HG02852 (cell line): ENCODE data around the gene CCDC102A.
A peak's percentile ranks its signal among the peaks of the same experiment; 100 is the strongest.
"Not testable (repeated sequence)": the region's sequence is repeated elsewhere in the genome, so short reads cannot be mapped to it uniquely, and the experiment has no call there.

Experiments used
- ATAC-seq: cut with Tn5 transposase; IDR thresholded peaks from one replicate; pipeline ENCODE4 v1.9.1; 2021; ENCODE audit warnings: mild to moderate bottlenecking, moderate library complexity; ENCODE audit not compliant: unreplicated experiment

The CCDC102A gene

DNA sequence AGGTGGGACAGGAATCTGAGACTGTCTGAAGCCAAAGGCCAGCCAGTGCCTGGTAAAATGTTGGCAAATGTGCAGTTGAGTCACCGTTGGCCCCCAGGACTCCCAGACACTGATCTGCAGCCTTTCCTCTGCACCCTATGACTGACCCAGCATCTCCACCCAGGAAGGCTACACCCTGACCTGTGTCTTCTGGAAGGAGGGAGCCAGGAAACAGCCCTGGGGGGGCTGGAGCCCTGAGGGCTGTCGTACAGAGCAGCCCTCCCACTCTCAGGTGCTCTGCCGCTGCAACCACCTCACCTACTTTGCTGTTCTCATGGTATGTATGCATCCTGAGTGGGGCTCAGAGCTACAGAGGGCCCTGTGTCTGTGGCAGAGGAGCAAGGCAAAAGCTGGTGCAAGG is 30.1 kb upstream of the CCDC102A start:
- no peak for ATAC-seq

DNA sequence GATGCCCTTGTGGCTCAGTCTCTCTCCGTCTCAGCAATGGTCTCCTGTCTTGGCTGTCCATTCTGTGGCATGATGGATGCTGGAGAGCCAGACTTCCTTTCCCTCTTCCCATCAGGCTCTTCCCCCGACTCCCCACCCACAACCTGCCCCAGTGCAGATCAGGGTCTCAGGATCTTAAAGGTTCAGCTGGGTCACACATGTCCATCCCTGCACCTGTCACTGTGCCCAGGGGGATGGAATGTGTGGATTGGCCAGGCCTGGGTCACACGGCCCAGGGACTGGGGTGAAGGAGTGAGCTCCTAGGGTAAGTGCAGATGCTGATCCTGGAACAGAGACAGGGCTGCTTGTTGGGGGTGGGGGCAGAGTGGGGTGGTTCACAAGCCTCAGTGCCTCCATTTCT is 29.1 kb upstream of the CCDC102A start:
- ATAC-seq = no peak

GRCh38 chr16:57564571-57565270 is 28.4 kb upstream of the CCDC102A start:
- ATAC-seq = no peak

GRCh38 chr16:57563761-57564160 is 27.4 kb upstream of the CCDC102A start:
- no peak for ATAC-seq

DNA sequence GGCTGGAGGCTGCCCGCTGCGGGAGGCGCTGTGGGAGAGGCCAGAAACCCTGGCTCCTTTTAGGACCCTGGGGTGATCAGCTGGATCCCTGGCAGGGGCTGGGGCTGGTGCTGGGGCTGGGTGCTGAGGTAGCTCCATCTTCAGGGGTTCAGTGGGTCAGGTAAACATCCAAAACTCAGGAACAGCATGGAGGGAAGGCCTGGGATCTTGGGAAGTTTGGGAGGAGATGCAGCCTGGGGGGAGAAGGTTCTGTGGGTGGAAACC is 27.0 kb upstream of the CCDC102A start:
- ATAC-seq = no peak

- ATAC-seq = no peak
Measured at GRCh38 chr16:57562669-57563486, 26.5 kb upstream of the CCDC102A start.

DNA sequence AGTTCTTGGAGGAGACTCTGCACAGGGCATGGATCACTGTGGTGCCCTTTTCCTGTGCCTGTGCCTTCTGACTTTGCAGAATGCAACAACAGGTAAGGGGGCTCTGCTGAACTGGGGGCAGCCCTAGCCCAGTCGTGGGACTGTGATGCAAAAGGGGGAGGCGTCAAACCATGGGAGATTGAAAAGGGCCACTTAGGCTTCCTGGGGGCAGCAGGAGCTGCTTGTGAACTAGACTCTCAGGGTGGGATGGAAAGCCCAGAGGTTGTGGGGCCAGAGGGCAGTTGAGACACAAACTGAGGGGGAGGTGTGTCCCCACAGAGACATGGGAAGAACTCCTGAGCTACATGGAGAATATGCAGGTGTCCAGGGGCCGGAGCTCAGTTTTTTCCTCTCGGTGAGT is 25.7 kb upstream of the CCDC102A start:
- ATAC-seq = no peak

GRCh38 chr16:57559072-57559790 is 22.9 kb upstream of the CCDC102A start:
- ATAC-seq = no peak

- no peak for ATAC-seq
Measured at GRCh38 chr16:57556941-57557541, 20.7 kb upstream of the CCDC102A start.

DNA sequence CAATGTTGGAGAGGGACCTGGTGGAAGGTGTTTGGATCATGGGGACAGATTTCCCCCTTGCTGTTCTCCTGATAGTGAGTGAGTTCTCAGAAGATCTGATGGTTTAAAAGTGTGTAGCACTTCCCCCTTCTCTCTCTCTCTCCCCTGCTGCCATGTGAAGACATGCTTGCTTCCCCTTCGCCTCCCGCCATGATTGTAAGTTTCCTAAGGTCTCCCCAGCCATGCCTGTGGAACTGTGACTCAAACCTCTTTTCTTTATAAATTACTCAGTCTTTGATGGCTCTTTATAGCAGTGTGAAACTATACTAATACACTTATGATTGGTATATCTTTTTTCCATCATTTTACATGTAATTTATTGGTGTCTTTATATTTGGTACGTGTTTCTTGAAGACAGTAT is 19.5 kb upstream of the CCDC102A start:
- ATAC-seq = no peak

DNA sequence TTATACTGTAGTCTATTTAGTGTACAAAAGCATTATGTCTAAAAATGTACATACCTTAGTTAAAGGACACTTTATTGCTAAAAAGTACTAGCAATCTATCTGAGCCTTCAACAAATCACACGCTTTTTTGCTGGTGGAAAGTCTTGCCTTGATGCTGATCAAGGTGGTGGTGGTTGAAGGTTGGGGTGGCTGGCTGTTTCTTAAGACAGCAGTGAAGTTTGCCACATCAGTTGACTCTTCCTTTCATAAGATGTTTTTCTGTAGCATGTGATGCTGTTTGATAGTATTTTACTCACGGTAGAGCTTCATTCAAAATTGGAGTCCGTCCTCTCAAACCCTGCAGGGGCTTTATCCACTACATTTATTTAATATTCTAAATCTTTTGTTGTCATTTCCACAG is 14.7 kb upstream of the CCDC102A start:
- no peak for ATAC-seq

GRCh38 chr16:57549730-57550129 is 13.4 kb upstream of the CCDC102A start:
- no peak for ATAC-seq

DNA sequence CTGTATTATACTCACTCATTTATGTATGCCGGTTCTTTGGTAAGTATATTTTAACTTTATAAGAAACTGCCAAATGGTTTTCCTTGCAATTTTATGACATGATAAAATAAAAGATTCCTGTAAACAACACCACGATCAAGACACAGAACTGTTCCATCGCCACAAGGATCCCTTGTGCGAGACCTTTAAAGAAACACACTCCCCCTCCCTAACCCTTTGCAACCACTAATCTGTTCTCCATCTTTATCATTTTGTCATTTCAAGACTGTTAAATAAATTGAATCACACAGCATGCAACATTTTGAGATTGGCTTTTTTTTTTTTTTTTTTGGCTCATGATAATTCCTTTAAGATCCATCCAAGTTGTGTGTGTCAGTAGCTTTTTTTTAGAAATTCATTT is 12.0 kb upstream of the CCDC102A start:
- no peak for ATAC-seq

- not testable (repeated sequence) for ATAC-seq
Measured at GRCh38 chr16:57547524-57547923, 11.2 kb upstream of the CCDC102A start.

GRCh38 chr16:57544124-57544653 is 7.8 kb upstream of the CCDC102A start:
- ATAC-seq = peak; percentile 79

DNA sequence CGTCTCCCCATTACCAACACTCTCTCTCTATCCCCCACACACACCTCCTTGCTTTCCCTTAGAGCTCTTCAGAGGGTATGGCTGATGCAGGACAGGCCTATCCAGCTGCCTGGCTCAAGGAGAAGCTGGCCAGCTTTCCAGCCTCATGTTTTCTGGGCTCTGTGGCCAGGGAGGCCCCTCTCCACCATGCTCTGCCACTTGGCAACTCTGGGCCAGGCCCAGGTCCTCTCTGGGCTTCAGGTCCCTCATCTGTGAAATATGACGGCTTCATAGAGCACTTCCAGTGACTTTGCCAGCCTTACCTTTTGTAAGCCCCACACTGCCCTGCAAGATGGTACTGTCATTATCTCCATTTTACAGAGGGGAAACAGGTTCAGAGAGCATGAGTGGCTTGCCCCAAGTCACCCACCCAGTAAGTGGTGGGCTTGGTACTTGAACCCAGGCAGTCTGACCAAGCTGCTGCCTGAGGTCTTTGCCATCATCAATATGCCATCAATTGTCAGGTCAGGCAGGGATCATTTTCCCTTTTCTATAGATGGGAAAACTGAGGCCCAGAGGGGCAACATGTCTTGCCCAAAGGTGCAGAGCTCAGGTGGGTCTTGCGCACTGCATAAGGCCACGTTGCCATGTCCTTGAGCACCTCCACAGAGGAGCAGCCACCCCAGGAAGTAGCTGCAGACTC is 5.5 kb upstream of the CCDC102A start:
- no peak for ATAC-seq

GRCh38 chr16:57540906-57541753 is 4.8 kb upstream of the CCDC102A start:
- ATAC-seq = no peak

GRCh38 chr16:57540387-57540786 is 4.0 kb upstream of the CCDC102A start:
- no peak for ATAC-seq

DNA sequence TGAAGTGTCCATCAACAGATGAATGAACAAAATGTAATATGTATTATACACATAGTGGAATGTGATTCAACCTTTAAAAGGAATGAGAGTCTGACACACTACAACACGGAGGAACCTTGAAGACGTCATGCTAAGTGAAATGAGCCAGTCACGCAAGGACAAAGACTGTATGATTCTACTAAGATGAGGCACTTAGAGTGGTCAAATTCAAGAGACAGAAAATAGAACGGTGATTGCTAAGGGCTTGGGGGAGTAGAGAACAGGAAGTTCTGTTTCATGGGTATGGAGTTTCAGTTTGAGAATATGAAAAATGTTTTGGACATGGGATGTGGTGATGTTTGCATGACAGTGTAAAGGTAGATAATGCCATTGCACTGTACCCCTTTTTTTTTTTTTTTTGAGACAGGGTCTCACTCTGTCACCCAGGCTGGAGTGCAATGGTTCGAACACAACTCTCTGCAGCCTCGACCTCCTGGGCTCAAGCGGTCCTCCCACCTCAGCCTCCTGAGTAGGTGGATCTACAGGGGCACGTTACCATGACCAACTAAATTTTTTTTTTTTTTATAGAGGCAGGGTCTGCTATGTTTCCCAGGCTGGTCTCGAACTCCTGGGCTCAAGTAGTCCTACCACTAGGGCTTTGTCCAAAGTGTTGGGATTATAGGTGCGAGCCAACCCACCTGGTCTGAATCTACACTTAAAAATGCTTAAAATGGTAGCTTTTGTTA is 2.9 kb upstream of the CCDC102A start:
- ATAC-seq = peak; percentile 50
